ENCODE data around the gene WFIKKN1.

Gene WFIKKN1

GRCh38 chr16:637081-638018 is 6.6 kb downstream of the WFIKKN1 start:
- peak; percentile 88 for DNase-seq (ENCODE audit: low read depth)

DNA sequence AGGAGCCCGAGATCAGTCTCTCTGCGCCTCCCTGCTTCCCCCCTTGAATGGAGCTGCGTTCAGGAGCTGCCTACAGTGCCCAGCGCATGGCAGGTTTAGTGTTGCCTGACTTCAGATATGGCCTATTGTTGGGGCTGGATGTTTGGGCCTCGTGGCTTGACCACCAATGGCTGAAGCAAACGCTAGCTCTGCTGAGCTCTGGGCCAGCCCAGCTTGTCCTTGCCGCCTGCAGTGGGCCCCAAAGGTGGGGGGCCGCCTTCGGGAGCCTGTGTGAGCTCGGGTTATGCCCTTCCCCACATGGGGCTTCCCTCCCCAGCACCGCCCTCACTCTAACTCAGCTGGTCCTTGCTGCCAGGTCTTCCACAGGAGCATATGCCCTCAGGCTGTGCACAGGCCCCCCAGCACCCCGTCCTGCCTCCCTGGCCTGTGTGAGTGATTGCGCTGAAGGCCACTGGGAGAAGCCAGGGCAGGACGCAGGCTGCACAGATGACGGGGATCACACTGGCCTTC is 7.3 kb downstream of the WFIKKN1 start:
- DNase-seq (ENCODE audit: low read depth): no peak

GRCh38 chr16:638836-639235 is 8.1 kb downstream of the WFIKKN1 start:
- no peak for DNase-seq (ENCODE audit: low read depth)

- no peak for DNase-seq (ENCODE audit: low read depth)
Observed at GRCh38 chr16:640614-641013, 9.8 kb downstream of the WFIKKN1 start.

DNA sequence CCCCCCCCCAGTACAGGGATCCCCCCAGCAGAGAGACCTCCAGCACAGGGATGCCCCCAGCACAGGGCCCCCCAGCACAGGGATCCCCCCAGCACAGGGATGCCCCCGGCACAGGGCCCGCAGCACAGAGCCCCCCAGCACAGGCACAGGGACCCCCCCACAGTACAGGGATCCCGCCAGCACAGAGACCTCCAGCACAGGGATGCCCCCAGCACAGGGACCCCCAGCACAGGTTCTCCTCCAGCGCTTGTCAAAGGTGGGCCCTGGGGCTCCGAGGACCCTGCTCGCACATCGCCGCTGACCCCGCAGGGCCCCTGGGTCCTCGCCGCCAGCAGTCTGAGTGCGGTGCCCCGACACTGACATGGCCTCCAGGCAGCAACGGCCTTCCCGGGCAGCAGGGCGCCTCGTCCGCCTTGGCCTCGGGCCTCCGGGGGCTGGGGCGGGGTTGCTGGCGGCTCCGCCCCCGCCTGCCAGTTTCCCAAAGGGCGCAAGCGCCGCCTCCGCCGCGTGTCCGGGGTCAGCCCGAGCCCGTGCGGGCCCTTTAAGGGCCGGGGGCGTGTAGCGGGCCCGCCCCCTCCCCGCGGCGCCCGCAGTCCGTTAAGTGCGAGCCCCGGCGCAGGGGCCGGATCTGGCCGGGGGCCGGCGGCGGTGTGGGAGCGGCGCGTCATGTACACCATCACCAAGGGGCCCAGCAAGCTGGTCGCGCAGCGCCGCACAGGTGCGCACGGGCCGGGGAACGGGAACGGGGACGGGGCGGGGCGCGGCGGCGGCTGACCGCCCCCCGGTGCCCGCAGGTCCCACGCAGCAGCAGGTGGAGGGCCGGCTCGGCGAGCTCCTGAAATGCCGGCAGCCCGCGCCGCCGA is 10.8 kb downstream of the WFIKKN1 start, which contains the start of gene MCRIP2:
Gene MCRIP2, plus strand, starts transcription at position 503 of the 863 bp plus-strand sequence. Its CDS starts 164 bp downstream, at position 667.
- DNase-seq (ENCODE audit: low read depth): peak; percentile 74

GRCh38 chr16:642189-643049 is 11.6 kb downstream of the WFIKKN1 start:
- peak; percentile 15 for DNase-seq (ENCODE audit: low read depth)

DNA sequence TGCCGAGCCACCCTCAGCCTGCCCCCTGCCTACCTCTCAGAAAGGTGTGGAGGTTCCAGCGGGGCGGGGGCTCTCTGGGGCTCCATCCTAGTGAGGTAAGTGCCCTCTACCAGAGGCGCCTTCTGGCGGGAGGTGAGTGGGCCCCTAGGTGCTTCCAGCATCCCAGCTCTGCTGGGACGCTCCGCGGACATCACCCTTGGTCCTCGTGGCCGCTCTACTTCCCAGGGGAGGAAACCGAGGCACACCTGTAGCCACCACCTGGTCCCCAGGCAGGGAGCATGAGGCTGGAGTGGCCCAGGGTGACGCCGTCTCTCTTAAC is 12.2 kb downstream of the WFIKKN1 start:
- DNase-seq (ENCODE audit: low read depth): no peak

- DNase-seq (ENCODE audit: low read depth): no peak
Observed at GRCh38 chr16:644556-644955, 13.8 kb downstream of the WFIKKN1 start.

DNA sequence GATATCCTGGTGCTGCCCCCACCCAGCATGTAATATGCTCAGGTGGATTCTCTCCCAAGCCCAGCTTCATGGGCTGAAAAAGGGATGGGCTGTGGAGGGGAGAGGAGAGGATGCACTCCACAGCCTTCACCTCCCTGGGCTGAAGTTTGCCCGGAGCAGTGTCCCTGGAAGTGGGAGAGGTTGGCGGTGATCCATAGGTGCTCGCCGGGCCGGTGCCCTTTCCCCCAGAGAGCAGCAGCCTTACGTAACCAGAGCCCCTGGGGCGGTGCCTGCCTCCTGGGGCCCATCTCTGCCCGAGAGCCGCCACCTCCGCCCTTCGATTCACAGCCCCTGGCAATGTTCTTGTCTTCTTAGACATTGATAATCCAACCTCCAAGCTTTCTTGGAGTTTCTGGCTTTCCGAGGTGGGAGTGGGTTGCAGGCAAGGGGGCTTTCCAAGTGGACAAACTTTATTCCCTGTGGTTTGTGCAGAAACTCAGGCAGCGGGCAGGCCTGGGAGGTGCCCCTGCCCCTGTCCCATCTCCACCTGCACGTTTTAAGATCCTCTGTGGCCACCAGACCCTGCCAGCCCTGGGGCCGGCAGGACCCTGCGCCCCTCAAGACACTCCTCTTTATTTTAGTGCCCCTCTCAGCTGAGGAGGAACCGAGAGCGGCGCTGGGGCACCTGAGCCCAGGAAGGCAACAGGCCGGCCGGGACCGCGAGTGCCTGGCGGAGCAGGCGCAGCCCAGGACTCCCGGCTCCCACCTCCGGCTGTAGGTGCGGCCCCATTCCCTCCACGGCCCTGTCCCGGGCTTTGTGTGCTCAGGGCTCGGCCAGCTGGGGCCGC is 15.3 kb downstream of the WFIKKN1 start:
- DNase-seq (ENCODE audit: low read depth): no peak

DNA sequence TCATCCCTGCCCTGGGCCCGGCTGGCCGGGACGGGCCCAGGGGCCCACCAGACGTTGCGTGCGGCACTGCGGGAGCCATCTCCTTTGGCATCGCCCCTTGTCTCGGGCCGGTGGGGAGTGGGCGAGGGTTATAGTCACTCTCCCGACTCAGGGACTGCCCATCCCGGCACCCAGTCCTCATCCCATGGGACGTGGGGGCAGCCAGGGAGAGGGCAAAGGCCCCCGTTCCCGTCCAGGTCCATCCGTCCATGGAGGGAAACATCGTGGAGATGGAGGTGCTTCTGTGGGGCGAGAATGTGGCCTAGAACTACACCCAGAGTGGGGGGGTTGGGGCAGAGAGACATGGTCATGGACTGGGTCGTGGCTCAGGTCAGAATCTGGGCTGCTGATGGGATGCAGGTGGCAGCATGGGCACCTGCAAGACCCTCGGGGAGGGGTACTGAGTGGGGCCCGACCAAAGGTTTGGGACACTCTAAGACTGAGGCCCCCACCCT is 15.9 kb downstream of the WFIKKN1 start:
- DNase-seq (ENCODE audit: low read depth): no peak

- no peak for DNase-seq (ENCODE audit: low read depth)
Observed at GRCh38 chr16:647173-647902, 16.6 kb downstream of the WFIKKN1 start.

GRCh38 chr16:648071-648780 is 17.4 kb downstream of the WFIKKN1 start:
- DNase-seq (ENCODE audit: low read depth): peak; percentile 34

DNA sequence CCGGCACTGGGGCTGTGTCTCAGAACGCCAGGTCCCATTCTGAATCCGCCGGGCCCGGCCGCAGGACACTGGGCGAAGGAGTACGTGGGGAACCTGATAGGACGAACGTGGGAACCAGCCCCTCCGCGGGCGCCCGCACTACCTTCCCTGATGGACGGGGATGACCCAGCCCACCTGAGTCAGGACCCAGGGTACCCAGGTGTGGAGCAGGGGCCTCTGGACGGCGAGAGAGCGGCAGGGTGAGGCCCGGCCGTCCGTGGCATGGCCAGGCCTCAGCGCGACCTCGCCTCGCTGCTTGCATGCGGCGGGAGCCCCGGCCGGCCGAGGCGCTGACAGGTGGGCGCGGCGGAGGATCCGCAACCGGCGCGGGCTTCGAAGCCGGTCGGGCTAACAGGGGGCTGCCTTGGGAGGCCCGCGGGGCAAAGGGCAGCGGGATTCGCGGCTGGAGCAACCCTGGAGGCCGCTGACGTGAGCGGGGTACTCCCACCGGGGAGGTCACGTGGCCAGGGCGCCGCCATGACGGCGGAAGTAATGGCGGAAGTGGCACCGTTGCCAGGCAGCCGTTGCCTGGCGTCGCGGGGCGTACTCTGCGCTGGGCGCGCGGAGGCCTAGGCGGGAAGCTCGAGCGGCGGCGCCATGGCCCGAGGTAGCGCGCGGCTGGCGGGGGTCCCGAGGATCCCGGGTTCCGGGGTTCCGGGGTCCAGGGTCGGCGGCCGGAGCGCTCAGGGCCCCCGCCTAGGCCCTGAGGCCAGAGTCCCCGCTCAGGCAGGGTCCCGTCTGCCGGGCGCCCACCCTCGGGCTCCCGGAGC is 18.2 kb downstream of the WFIKKN1 start, which contains the start of gene WDR90:
Gene WDR90, plus strand, starts transcription at position 585 of the 809 bp plus-strand sequence. Its CDS starts 52 bp downstream, at position 637.
- peak; percentile 91 for DNase-seq (ENCODE audit: low read depth)

DNA sequence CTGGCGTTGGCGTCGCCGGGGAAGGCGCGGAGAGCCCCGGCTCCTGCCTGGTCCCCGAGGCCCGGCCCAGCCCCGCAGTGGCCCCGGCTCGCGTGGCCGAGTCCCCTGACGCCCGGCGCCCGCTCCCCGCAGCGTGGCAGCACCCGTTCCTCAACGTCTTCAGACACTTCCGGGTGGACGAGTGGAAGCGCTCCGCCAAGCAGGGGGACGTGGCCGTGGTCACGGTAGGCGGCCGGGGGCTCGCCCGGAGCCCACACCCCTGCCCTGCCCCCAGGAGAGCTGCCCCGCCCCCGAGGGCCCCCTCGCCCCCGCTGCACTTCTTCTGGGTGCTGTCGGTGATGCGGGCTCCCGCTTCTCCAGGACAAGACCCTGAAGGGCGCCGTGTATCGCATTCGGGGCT is 18.8 kb downstream of the WFIKKN1 start:
- DNase-seq (ENCODE audit: low read depth): no peak

DNA sequence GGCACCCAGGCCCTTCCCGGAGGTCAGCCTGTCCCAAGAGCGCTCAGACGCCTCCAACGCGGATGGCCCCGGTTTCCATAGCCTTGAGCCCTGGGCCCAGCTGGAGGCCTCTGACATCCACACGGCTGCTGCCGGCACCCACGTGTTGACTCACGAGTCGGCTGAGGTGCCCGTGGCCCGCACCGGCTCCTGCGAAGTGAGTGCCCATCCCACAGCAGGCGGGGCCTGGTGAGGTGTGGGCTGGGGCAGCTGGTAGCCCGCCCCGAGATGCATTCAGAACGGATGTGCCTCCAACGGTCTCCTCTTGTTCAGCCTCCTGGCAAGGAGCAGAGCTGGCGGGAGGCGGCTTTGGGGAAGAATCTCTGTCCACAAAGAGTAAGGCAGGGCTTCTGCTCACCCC is 21.1 kb downstream of the WFIKKN1 start:
- no peak for DNase-seq (ENCODE audit: low read depth)

DNA sequence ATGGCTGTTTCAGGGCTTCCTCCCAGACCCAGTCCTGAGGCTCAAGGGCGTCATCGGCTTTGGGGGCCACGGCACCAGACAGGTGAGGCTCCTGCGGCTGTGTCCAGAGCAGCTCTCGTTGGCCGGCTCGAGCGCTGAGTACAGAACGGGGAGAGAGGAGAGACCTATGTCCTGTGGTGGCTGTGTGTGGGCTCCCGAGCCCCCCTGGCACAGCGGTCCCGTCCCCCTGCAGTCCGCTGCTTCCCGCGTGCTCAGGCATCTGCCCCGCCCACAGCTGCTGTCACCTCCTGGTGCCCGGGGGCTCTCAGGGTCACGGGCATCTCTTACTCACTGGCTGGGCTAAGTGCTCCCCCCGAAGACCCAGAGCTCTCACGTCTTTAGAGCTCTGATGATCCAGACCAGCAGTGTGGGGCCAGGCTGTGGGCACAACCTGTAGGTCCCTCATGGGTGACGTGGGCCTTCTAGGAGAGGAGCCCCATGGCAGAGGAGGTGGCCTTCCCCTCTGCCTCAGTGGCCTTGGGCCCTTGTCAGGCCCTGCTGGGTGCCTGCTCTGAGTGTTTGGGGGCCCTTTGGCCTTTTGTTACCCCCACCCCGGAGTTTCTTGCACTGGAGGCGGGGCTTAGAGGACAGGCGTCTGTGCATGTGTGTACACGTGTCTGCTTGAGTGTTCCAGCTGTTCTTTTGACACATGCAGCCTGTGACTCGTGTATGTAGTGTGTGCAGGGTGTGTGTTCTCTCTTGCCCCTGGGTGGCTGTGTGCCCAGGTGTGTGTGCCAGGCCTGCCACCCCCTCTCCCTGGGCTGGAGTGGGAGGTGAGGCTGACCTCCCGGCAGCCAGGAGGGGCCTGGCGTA is 21.9 kb downstream of the WFIKKN1 start:
- DNase-seq (ENCODE audit: low read depth): no peak

DNA sequence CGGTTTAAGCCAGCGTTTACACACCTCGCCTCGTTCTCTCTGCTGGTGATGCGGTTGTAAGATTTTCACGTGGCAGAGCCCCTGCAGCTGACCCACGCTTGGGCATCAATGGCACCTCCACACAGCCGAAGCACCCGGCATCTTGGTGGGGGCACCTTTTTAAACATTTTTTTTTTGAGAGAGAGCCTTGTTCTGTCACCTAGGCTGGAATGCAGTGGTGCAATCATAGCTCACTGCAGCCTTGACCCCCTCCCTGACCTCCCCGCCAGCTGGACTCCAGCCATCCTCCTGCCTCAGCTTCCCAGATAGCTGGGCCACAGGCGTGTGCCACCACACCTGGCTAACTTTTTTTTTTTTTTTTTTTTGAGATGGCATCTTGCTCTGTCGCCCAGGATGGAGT is 23.2 kb downstream of the WFIKKN1 start:
- no peak for DNase-seq (ENCODE audit: low read depth)

Measured in fibroblast of gingiva (primary cell).